HEK293 (cell line): Measurements from ENCODE around the gene ARCN1.

Source experiments
- BCL11A ChIP-seq: fragments of 450-650 bp; formaldehyde crosslinking; IDR thresholded peaks from 2 replicates; pipeline ENCODE4 v1.5.1; 2016; ENCODE audit warnings: low read depth, missing biosample characterization, missing genetic modification characterization
- GLI2 ChIP-seq: fragments of 450-650 bp; formaldehyde crosslinking; IDR thresholded peaks from 2 replicates; pipeline ENCODE4; 2017; ENCODE audit warnings: missing biosample characterization, missing genetic modification characterization, low read depth, borderline replicate concordance
- KLF10 ChIP-seq: fragments of 450-650 bp; IDR thresholded peaks from 2 replicates; pipeline ENCODE4 v1.5.1; 2018; ENCODE audit warnings: missing biosample characterization, mild to moderate bottlenecking, missing genetic modification characterization
- KLF9 ChIP-seq: fragments of 450-650 bp; formaldehyde crosslinking; IDR thresholded peaks from 2 replicates; pipeline ENCODE4 v1.5.1; 2016; ENCODE audit warnings: missing biosample characterization, missing genetic modification characterization, low read depth
- MYNN ChIP-seq: fragments of 450-650 bp; formaldehyde crosslinking; IDR thresholded peaks from 2 replicates; pipeline ENCODE4 v1.5.1; 2016; ENCODE audit warnings: missing biosample characterization, missing genetic modification characterization, borderline replicate concordance
- PRDM1 ChIP-seq: fragments of 450-650 bp; formaldehyde crosslinking; IDR thresholded peaks from 2 replicates; pipeline ENCODE4; 2016; ENCODE audit warnings: missing biosample characterization, missing genetic modification characterization
- PRDM4 ChIP-seq: fragments of 450-650 bp; formaldehyde crosslinking; IDR thresholded peaks from 2 replicates; pipeline ENCODE4 v1.5.1; 2017; ENCODE audit warnings: missing biosample characterization, missing genetic modification characterization
- RBAK ChIP-seq: fragments of 450-650 bp; formaldehyde crosslinking; IDR thresholded peaks from 2 replicates; pipeline ENCODE4 v1.5.1; 2016; ENCODE audit warnings: missing biosample characterization, missing genetic modification characterization
- REPIN1 ChIP-seq: fragments of 450-650 bp; formaldehyde crosslinking; IDR thresholded peaks from 2 replicates; pipeline ENCODE4 v1.5.1; 2017; ENCODE audit warnings: missing biosample characterization, missing genetic modification characterization, low read depth
- SP2 ChIP-seq: fragments of 450-650 bp; formaldehyde crosslinking; IDR thresholded peaks from 2 replicates; pipeline ENCODE4 v1.5.1; 2016; ENCODE audit warnings: missing biosample characterization, missing genetic modification characterization
- WT1 ChIP-seq: fragments of 450-650 bp; formaldehyde crosslinking; IDR thresholded peaks from 2 replicates; pipeline ENCODE4 v1.5.1; 2016; ENCODE audit warnings: missing biosample characterization, missing genetic modification characterization
- ZBTB26 ChIP-seq: fragments of 450-650 bp; formaldehyde crosslinking; optimal IDR thresholded peaks from 2 replicates; pipeline ENCODE3; 2016; ENCODE audit warnings: missing biosample characterization, mild to moderate bottlenecking, missing genetic modification characterization
- ZFHX2 ChIP-seq: fragments of 450-650 bp; formaldehyde crosslinking; conservative IDR thresholded peaks from 2 replicates; pipeline ENCODE4 v1.5.1; 2016; ENCODE audit warnings: missing biosample characterization, missing genetic modification characterization
- ZNF10 ChIP-seq: fragments of 450-650 bp; formaldehyde crosslinking; IDR thresholded peaks from 2 replicates; pipeline ENCODE4 v1.5.1; 2017; ENCODE audit warnings: missing biosample characterization, missing genetic modification characterization
- ZNF169 ChIP-seq: fragments of 450-650 bp; formaldehyde crosslinking; IDR thresholded peaks from 2 replicates; pipeline ENCODE4 v1.5.1; 2016; ENCODE audit warnings: missing biosample characterization, missing genetic modification characterization
- ZNF184 ChIP-seq: fragments of 450-650 bp; IDR thresholded peaks from 2 replicates; pipeline ENCODE4 v1.5.1; 2018; ENCODE audit warnings: missing biosample characterization, mild to moderate bottlenecking, missing genetic modification characterization
- ZNF19 ChIP-seq: fragments of 450-650 bp; formaldehyde crosslinking; IDR thresholded peaks from 2 replicates; pipeline ENCODE4; 2016; ENCODE audit warnings: missing biosample characterization, missing genetic modification characterization, low read depth
- ZNF311 ChIP-seq: fragments of 450-650 bp; formaldehyde crosslinking; IDR thresholded peaks from 2 replicates; pipeline ENCODE4 v1.5.1; 2017; ENCODE audit warnings: missing biosample characterization, missing genetic modification characterization, borderline replicate concordance
- ZNF324 ChIP-seq: fragments of 450-650 bp; formaldehyde crosslinking; IDR thresholded peaks from 2 replicates; pipeline ENCODE4 v1.5.1; 2016; ENCODE audit warnings: missing biosample characterization, missing genetic modification characterization
- ZNF48 ChIP-seq: fragments of 450-650 bp; formaldehyde crosslinking; IDR thresholded peaks from 2 replicates; pipeline ENCODE4 v1.5.1; 2016; ENCODE audit warnings: missing biosample characterization, missing genetic modification characterization
- ZNF544 ChIP-seq: fragments of 450-650 bp; formaldehyde crosslinking; IDR thresholded peaks from 2 replicates; pipeline ENCODE4 v1.5.0; 2017; ENCODE audit warnings: missing biosample characterization, missing genetic modification characterization
- ZNF549 ChIP-seq: fragments of 450-650 bp; IDR thresholded peaks from 2 replicates; pipeline ENCODE4 v1.5.1; 2018; ENCODE audit warnings: missing biosample characterization, missing genetic modification characterization, mild to moderate bottlenecking, inconsistent platforms, moderate library complexity
- ZNF571 ChIP-seq: fragments of 450-650 bp; formaldehyde crosslinking; IDR thresholded peaks from 2 replicates; pipeline ENCODE4 v1.5.0; 2017; ENCODE audit warnings: missing biosample characterization, missing genetic modification characterization
- ZNF585B ChIP-seq: fragments of 450-650 bp; formaldehyde crosslinking; IDR thresholded peaks from 2 replicates; pipeline ENCODE4 v1.5.1; 2016; ENCODE audit warnings: missing biosample characterization, missing genetic modification characterization
- ZNF76 ChIP-seq: fragments of 450-650 bp; formaldehyde crosslinking; IDR thresholded peaks from 2 replicates; pipeline ENCODE4; 2016; ENCODE audit warnings: low read depth, missing biosample characterization, missing genetic modification characterization, borderline replicate concordance
- ZNF830 ChIP-seq: fragments of 450-650 bp; IDR thresholded peaks from 2 replicates; pipeline ENCODE4 v1.5.0; 2018; ENCODE audit warnings: missing biosample characterization, missing genetic modification characterization, low read depth, mild to moderate bottlenecking, moderate library complexity
- TF ChIP-seq, protein P1 (sequence below): fragments of 450-650 bp; formaldehyde crosslinking; IDR thresholded peaks from 2 replicates; pipeline ENCODE4 v1.5.1; 2016; ENCODE audit warnings: missing biosample characterization, missing genetic modification characterization
- TF ChIP-seq, protein P2 (sequence below): IDR thresholded peaks from 2 replicates; pipeline ENCODE4 v1.6.1; 2011; ENCODE audit warnings: mild to moderate bottlenecking, low read depth, low read length, borderline replicate concordance

The ARCN1 gene

DNA sequence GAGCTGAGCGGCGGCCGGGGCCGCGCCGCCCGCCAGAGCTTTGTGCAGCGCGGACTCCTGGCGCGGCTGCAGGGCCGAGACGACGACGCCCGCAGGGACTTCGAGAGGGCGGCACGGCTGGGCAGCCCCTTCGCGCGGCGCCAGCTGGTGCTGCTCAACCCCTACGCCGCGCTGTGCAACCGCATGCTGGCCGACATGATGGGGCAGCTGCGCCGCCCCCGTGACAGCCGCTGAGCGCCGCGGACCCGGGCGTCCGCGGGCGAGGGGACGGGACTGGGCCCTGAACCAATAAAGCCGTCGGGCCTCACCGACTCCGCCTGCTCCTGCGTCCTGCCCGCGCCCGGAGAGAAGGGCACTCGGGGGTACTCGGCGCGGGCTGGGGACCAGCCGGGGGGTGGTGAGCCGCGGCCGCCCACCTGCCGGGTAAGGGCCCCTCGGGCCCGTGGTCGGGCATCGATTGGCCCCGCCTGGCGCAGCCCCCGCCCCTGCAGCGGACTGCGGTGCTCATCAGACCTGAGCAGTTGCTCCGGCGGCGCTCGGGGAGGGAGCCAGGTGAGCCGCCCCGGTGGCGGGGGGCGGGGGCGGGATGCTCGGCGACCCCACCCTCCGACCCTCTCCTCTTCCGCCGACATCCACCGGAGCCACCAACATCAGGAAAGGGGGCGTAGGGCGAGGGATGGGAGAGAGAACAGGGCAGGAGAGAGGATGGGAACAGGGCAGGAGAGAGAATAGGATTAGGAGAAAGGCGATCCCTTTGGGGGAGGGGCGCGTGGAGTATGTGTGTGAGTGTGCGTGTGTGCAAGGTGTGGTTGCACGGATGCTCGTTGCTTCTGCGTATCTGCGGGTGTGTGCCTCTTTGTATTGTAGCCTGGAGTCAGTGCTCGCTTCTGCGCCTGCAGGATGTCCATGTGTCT, 41.3 kb upstream of the ARCN1 start, which contains the start of gene TMEM25 (continued):
- peak; percentile 86 for TF ChIP-seq ZBTB26 (tag by site-specific recombination)
- TF ChIP-seq PRDM1: peak; percentile 67; the same call in 1 of the 2 replicates
- TF ChIP-seq REPIN1: no peak
- no peak for TF ChIP-seq PRDM4 (tag by site-specific recombination)
- TF ChIP-seq, protein P1, sequence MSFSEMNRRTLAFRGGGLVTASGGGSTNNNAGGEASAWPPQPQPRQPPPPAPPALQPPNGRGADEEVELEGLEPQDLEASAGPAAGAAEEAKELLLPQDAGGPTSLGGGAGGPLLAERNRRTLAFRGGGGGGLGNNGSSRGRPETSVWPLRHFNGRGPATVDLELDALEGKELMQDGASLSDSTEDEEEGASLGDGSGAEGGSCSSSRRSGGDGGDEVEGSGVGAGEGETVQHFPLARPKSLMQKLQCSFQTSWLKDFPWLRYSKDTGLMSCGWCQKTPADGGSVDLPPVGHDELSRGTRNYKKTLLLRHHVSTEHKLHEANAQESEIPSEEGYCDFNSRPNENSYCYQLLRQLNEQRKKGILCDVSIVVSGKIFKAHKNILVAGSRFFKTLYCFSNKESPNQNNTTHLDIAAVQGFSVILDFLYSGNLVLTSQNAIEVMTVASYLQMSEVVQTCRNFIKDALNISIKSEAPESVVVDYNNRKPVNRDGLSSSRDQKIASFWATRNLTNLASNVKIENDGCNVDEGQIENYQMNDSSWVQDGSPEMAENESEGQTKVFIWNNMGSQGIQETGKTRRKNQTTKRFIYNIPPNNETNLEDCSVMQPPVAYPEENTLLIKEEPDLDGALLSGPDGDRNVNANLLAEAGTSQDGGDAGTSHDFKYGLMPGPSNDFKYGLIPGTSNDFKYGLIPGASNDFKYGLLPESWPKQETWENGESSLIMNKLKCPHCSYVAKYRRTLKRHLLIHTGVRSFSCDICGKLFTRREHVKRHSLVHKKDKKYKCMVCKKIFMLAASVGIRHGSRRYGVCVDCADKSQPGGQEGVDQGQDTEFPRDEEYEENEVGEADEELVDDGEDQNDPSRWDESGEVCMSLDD (tag by site-specific recombination): no peak; the same call in 1 of the 2 replicates
- TF ChIP-seq GLI2 (tag by site-specific recombination): no peak
- TF ChIP-seq ZNF571 (tag by site-specific recombination): no peak
- no peak for TF ChIP-seq ZNF48
- TF ChIP-seq KLF9: peak; percentile 78
- TF ChIP-seq ZNF544 (tag by site-specific recombination): no peak
- no peak for TF ChIP-seq ZNF549 (tag by site-specific recombination)
- peak; percentile 82 for TF ChIP-seq ZFHX2 (tag by site-specific recombination)
- TF ChIP-seq ZNF585B (tag by site-specific recombination): no peak
- 0 out of 2 replicates have a peak, but pooled peaks have one; percentile 50 for TF ChIP-seq ZNF169 (tag by site-specific recombination)
- TF ChIP-seq ZNF10 (tag by site-specific recombination): no peak
- peak; percentile 55; the same call in 1 of the 2 replicates for TF ChIP-seq KLF10
- no peak for TF ChIP-seq RBAK (tag by site-specific recombination)
- TF ChIP-seq ZNF311: no peak
- no peak for TF ChIP-seq ZNF76 (tag by site-specific recombination)
- 0 out of 2 replicates have a peak, but pooled peaks have one; percentile 20 for TF ChIP-seq ZNF324 (tag by site-specific recombination)
- peak; percentile 73 for TF ChIP-seq SP2 (tag by site-specific recombination)
- TF ChIP-seq ZNF830: no peak
- TF ChIP-seq MYNN (tag by site-specific recombination): peak; percentile 40; the same call in 1 of the 2 replicates
- TF ChIP-seq WT1: peak; percentile 47
- no peak for TF ChIP-seq ZNF19 (tag by site-specific recombination)
- 0 out of 2 replicates have a peak, but pooled peaks have one; percentile 19 for TF ChIP-seq ZNF184 (tag by site-specific recombination)
- TF ChIP-seq BCL11A: no peak
- TF ChIP-seq, protein P2, sequence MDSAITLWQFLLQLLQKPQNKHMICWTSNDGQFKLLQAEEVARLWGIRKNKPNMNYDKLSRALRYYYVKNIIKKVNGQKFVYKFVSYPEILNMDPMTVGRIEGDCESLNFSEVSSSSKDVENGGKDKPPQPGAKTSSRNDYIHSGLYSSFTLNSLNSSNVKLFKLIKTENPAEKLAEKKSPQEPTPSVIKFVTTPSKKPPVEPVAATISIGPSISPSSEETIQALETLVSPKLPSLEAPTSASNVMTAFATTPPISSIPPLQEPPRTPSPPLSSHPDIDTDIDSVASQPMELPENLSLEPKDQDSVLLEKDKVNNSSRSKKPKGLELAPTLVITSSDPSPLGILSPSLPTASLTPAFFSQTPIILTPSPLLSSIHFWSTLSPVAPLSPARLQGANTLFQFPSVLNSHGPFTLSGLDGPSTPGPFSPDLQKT: no peak
